Prostate gland (tissue), 2 donors: Measurements from ENCODE around the gene NGB.

ENCODE experiments used
- CTCF ChIP-seq, 4 experiments: fragments of 200-600 bp in 2 of 4; fragments of 450-650 bp in 2 of 4; sonication (generic) in 2 of 4; IDR thresholded peaks; 1 replicate in 3 of 4; 2 replicates in 1 of 4; pipeline ENCODE4 v1.5.1; 2016 to 2019; ENCODE audit warnings: antibody characterized with exemption in 4 of 4, mild to moderate bottlenecking in 2 of 4, moderate library complexity in 2 of 4
- POLR2A ChIP-seq: fragments of 450-650 bp; IDR thresholded peaks from one replicate; pipeline ENCODE4 v1.6.1; 2016; ENCODE audit warnings: antibody characterized with exemption, mild to moderate bottlenecking

- TF ChIP-seq POLR2A, result no peak
- no peak for TF ChIP-seq CTCF (IDR thresholded peaks at IDR 0.05)
Observed at GRCh38 chr14:77268989-77269600, 1.9 kb downstream of the NGB start.
